Coronary artery (tissue), 2 donors: ENCODE data around the gene TTC21B.

ENCODE experiments used
- DNase-seq: peaks from one replicate; pipeline ENCODE4 v3.0.0-alpha.2; 2017; ENCODE audit warnings: low spot score
- H3K27ac ChIP-seq, 2 donors: fragments of 200-600 bp; sonication (generic); one replicate each; pipeline ENCODE4 v1.5.1; 2016 to 2019
- H3K4me3 ChIP-seq: fragments of 200-600 bp; sonication (generic); 2 replicates; pipeline ENCODE4 v1.5.1; 2016; ENCODE audit warnings: mild to moderate bottlenecking, moderate library complexity
- CTCF ChIP-seq: fragments of 200-600 bp; sonication (generic); IDR thresholded peaks from one replicate; pipeline ENCODE4 v1.5.1; 2019; ENCODE audit warnings: antibody characterized with exemption

Gene TTC21B

GRCh38 chr2:165969227-165969626 lies 15.7 kb upstream of the TTC21B start:
- no peak for TF ChIP-seq CTCF
- no peak overlapping the region for H3K4me3 ChIP-seq
- H3K27ac ChIP-seq: no peak overlapping the region
- no peak for DNase-seq

- Histone ChIP-seq H3K27ac (no peak overlapping the region), H3K4me3 (no peak overlapping the region)
- DNase-seq: no peak
- no peak for TF ChIP-seq CTCF
Observed at GRCh38 chr2:165967746-165968145, 14.2 kb upstream of the TTC21B start.

- H3K4me3 ChIP-seq: no peak overlapping the region
- no peak for DNase-seq
- TF ChIP-seq CTCF: no peak
- no peak overlapping the region for H3K27ac ChIP-seq
Observed at GRCh38 chr2:165961818-165962217, 8.2 kb upstream of the TTC21B start.

- no peak for TF ChIP-seq CTCF
- no peak overlapping the region for H3K27ac ChIP-seq
- DNase-seq: no peak
- no peak overlapping the region for H3K4me3 ChIP-seq
Observed at GRCh38 chr2:165959371-165959770, 5.8 kb upstream of the TTC21B start.

GRCh38 chr2:165958313-165958960 lies 4.9 kb upstream of the TTC21B start:
- Histone ChIP-seq H3K27ac (no peak overlapping the region), H3K4me3 (no peak overlapping the region)
- DNase-seq: no peak
- TF ChIP-seq CTCF: no peak

GRCh38 chr2:165957030-165957675 lies 3.6 kb upstream of the TTC21B start:
- H3K27ac ChIP-seq: no peak overlapping the region
- DNase-seq: no peak
- TF ChIP-seq CTCF: no peak
- H3K4me3 ChIP-seq: peak overlapping the region; percentile 17

GRCh38 chr2:165953306-165953654 lies 296 bp downstream of the TTC21B start:
- Histone ChIP-seq H3K27ac (peak overlapping the region; percentile 76 to 93), H3K4me3 (peak overlapping the region; percentile 96)
- TF ChIP-seq CTCF: no peak
- DNase-seq: no peak
